GM19397 (cell line): ENCODE data around the gene XCR1.
"Not testable (repeated sequence)": the region's sequence is repeated elsewhere in the genome, so short reads cannot be mapped to it uniquely, and the experiment has no call there.

Source experiments
- ATAC-seq: cut with Tn5 transposase; IDR thresholded peaks from one replicate; pipeline ENCODE4 v1.9.1; 2021; ENCODE audit warnings: mild to moderate bottlenecking, moderate library complexity; ENCODE audit not compliant: unreplicated experiment

XCR1 gene, protein sequence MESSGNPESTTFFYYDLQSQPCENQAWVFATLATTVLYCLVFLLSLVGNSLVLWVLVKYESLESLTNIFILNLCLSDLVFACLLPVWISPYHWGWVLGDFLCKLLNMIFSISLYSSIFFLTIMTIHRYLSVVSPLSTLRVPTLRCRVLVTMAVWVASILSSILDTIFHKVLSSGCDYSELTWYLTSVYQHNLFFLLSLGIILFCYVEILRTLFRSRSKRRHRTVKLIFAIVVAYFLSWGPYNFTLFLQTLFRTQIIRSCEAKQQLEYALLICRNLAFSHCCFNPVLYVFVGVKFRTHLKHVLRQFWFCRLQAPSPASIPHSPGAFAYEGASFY

DNA sequence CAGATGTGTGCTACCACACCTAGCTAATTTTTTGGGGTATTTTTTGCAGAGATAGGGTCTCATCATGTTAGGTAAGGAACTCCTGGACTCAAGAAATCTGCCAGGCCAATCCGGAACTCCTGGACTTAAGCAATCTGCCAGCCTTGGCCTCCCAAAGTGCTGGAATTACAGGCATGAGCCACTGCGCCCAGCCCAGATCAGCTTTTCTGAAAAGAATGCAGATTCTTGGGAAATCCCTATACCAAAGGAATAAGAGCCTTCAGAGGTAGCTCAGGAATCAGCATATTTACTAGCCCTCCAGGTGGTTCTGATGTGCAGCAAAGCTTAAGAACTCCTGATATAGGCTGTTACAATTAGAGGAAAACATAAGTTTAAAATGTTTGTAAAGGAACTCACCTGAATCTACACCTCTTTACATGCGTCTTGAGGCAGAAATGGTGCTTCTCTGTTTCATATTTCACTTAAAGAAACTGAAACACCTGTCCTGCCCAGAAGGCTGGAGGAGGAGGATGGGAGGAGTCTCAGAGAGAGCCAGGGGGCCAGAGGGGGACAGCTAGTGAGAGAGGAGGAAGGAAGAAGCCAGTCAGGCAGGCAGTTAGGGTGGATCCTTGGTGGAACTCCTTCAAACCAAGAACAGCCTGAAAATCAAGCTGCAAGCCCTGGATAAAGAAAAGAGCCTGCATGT, at the start of gene XCR1:
Gene XCR1, minus strand, starts transcription at position 463 of the 685 bp plus-strand sequence. CDS start 5,536 bp downstream, outside the sequence.
- ATAC-seq, result no peak

DNA sequence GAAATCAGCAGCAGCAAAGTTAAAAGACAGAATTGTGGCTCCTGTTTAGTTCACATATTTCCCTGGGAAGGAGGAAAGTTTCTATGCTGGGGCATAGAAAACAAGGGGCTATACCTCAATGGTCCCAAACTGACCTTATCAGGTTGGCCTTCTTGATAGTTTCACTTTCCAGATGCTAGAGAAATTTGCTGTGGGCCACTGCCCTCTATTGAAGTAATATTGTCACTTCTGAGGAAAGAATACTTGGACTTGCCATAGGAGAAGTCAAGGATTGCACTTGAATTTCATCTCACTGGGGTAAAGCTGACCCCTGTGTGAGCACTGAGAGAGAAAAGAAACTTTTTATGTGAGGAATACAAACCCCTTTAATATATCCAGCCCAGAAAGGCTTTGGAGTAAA, 49.3 kb upstream of the XCR1 start:
- no peak for ATAC-seq

DNA sequence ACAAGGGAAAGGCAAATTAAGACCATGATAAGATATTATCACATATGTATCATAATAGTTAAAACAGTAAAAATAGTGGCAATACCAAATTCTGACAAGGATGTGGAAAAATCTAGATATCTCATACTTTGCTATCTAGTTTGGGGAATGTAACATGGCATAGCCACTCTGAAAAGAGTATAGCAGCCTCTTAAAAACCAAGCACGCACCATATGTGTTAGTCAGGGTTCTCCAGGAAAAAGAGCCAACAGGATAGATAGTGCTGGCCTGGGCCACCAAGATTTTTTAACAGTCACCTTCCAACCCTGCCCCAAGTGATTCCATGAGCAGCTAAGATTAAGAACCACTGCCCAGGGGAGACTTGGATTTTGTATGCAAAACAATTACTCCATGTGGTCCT, 48.5 kb upstream of the XCR1 start:
- no peak for ATAC-seq

DNA sequence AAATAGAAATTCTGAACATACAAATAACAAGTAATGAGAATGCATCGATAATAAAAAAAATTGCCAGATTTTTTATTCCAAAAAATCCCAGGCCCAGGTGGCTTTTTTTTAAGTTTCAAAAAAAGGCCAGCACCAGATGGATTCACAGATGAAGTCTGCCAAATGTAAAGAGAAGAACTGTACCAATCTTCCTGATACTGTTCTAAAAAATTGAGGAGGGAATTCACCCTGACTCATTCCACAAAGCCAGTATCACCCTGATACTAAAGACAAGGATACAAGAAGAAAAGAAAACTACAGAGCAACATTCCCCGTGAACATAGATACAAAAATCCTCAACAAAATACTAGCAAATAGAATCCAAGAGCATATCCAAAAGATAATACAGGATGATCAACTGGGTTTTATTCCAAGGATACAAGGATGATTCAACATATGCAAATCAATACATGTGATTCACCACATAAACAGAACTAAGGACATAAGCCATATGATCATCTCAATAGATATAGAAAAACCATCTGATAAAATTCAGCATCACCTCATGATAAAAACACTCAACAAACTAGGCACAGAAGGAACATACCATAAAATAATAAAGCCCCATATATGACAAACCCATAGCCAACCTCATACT, 44.1 kb upstream of the XCR1 start:
- ATAC-seq, result no peak

DNA sequence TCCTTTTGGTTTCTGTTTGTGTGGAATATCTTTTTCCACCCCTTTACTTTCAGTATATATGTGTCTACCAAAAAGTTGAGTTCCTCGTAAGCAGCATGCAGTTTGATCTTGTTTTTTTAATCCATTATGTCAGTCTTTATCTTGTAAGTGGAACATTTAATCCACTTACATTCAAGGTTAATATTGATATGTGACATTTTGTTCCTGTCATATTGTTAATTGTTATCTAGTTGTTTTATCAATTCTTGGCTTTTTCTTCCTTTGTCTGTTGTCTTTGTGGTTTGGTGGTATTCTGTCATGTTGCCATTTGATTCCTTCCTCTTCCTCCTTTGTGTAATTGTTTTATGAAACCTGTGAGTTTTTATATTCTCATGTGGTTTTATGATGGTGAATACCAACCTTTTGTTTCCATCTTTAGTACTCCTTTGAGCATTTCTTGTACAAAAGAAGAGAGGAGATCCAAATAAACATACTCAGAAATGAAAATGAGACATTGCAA, 43.4 kb upstream of the XCR1 start:
- no peak for ATAC-seq

DNA sequence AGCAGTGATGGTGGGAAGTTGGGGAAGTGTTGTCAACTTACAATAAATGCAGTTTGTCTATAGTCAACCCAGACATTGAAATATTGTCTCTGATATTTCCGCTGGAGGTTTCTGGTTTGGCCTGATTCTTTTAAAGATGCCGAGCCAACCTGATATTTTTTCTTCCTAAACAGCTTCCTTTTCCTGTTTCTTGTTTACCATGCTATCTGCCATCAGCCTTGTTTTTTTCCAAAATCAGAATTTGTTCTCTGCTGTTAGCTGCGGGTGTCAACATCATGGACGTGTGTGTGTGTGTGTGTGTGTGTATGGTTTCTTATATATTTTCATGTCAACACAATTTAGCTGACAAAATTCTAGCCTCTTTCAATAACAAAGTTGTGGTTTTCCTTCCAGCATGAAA, 41.2 kb upstream of the XCR1 start:
- no peak for ATAC-seq

DNA sequence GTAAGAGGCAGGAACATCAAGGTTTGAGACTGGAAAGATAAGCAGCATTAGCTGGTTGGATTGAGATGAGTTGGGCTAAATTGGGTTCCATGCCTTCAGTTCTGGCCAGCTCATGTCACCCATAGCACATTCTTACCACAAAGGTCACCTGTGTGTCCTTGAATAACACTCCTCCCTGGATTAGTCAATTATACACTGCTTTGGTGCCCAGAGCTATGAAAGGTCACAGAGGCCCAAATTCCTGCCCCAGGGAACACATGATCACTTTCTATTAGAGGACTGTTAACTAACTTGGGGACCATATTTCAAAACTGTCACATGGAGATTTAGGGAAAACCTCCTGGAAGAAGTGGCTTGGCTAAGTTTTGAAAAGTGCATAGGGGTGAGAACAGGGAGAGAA, 40.1 kb upstream of the XCR1 start:
- no peak for ATAC-seq

DNA sequence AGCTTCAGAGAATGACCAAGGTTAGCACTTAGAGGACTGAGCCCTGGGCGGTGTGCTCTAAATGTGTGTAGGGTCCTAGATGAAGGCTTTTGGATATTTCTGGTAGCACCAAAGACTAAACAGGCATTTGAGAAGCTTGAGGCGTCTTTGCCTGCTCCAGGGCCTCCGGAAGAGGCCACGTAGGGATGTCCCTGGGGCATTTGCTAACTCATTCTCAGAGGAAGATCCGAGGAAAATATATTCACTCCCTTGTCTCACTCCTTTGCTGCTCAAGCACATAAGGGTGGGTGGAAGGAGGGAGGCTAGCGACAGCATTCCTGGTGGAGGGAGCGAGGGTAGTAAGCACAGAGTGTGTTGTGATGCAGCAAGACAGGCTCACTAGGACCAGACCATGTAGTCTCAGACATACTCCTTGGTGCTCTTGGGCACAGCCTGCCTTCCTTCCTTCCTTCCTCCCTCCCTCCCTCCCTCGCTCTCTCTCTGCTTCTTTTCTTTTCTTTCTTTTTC, 38.5 kb upstream of the XCR1 start:
- ATAC-seq, result no peak

DNA sequence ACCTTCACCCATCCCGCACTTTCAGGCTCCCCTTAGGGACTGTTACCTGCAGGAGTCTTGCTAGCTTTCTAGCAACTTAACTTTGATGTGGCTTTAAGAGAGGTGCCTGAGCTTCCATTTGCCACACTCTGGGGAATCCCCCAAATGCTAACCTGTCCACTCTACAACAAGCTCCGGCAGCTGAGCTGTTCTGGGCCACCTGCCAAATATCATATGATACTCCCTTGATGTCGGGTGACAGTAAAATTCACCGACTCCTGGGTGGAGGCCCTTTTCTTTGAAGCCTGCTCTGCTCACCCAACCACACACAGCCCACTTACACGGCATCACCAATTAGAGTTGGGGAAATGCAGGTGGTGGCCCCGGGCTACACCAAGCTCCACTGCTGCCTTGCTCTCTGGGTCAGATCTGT, 38.0 kb upstream of the XCR1 start:
- ATAC-seq, result no peak

DNA sequence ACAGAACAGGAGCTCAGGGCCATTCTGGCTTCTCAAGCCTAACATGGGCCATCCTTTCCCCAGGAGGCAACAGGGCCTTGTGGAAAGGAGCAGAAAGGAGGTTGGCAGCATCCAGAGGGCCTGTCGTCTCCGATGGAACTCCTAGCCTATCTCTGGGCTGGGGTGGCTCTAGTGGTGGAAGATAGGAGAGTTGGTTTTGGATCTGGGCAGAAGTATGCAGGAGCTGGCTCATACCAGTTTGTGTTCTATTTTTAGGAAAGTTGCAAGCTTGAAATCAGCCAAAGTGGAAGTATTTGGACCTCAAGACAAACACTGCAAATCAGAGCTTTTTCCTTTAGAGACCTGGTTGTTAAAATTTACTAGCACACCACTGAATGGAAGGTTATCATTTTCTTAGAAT, 35.4 kb upstream of the XCR1 start:
- ATAC-seq, result no peak

DNA sequence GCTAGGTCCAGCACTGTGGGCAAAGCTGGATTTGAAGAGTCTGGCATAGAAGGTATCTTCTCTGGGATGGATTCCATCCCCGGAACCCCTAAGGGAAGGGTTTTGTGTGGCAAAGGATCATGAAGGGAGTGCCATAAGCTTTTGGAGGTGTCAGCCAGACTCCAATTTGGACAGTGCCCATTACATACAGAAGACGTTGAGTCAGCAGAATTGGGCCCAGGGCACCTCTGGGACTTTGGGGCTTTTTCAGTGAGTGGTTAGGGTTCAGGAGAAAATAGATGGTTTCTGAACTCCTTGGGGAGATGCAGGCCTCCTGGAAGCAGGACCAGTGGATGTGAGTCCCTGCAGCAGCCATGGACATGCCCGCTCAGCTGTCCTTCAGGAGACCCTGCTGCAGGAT, 34.6 kb upstream of the XCR1 start:
- no peak for ATAC-seq

DNA sequence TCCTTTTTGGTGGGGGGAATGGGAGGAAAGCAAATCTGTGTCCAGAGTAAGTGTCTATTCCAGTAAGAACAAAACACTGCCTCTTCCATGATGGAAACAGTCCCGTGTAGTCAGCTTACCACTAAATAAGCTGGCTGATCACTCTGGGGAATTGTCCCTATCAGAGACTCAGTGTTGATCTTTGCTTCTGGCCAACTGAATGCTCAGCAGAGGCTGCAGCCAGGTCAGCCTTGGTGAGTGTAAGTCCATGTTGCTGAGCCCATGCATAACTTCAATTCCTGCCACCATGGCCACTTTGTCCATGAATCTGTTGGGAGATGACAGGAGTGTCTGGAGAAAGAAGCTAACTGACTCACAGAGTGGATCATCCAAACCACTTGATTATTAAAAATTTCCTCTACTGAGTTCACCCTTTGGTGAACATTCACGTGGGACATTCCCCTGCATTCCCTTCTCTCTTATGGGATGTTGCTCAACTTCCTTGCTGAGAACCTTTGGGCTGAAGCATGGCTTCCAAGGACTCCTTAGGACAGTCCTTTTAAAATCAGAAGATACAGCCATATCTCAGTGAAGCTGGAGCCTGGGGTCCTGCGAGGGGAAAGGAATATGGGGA, 33.9 kb upstream of the XCR1 start:
- no peak for ATAC-seq

DNA sequence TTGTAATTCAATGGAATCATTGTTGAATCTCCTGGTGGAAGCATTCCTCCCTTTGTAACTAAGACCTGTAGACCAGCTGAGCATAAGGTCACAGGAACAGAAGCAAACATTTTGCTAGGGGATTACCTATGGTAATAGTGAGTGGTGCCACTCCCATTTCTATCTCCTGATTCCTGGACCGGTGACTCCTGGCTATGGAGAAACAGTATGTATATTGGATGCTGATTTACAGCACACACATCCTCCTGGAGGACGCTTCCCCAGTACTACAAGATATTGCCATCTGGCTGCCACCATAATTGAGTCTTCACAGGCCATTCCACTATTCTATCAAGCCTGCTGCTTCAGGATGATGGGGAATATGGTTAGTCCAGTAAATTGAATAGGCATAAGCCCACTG, 33.3 kb upstream of the XCR1 start:
- no peak for ATAC-seq

DNA sequence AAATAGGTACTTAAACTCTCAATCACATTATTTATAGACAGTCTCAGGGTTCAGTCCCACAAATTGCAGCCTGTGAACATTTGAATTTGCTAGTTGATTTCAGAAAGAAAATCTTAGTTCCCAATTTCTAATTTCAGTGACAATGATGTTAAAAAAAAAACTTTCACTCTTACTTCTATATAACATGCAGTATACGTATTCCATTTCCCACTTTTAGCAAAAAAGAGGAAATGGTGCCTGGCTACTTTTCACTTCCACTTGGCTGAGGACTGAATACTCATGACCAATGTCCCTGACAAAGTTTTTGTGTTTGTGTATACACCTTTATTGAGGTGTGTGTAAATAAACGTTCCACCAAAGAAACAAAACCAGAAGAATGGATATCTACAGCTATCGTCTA, 32.1 kb upstream of the XCR1 start:
- no peak for ATAC-seq

DNA sequence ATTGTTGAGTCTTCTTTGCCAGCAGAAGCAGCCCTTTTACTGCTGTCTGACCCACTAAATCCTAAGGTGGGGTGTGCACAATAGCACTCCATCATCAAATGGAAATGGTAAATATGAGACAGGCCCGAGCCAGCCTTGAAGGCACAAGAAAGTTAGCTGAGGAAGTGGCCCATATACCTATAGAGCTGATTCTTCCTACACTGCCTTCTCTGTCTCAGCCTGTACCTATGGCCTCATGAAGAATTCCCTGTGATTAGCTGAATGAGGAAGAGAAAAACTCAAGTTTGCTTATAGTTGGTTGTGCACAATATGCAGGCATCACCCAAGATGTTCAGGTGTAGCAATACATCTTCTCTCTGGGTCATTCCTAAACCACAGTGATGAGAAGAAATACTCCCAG, 31.7 kb upstream of the XCR1 start:
- no peak for ATAC-seq

DNA sequence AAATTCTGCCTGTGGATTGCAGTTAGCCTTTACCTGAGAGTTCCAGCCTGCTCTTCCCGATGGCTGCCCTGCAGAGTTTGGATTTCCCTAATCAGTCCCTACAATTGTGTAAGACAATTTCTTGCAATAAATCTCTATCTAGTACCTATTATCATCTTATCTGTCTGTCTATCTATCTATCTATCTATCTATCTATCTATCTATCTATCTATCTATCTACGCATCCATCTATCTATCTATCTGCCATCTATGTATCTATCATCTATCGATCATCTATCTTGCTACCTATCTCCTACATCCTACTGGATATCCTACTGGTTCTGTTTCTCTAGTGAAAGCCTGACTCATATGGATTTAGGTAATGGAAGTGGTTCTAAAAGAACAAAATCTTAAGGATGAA, 30.4 kb upstream of the XCR1 start:
- ATAC-seq, result no peak

DNA sequence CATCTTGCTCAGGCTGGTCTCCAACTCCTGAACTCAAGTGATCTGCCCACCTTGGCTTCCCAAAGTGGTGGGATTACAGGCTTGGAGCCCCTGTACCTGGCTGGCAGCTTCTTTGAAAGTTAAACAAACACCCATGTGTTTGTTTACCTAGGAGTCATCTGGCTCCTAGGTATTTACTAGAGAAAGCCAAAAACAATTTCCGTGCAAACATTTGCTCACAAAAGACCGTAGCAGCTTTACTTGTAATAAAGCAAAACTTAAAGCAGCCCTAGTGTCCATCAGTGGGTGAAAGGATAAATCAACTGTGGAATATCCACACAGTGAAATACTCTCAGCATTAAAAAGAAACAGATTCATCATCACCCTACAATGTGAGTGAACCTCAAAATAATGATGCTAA, 29.4 kb upstream of the XCR1 start:
- no peak for ATAC-seq

DNA sequence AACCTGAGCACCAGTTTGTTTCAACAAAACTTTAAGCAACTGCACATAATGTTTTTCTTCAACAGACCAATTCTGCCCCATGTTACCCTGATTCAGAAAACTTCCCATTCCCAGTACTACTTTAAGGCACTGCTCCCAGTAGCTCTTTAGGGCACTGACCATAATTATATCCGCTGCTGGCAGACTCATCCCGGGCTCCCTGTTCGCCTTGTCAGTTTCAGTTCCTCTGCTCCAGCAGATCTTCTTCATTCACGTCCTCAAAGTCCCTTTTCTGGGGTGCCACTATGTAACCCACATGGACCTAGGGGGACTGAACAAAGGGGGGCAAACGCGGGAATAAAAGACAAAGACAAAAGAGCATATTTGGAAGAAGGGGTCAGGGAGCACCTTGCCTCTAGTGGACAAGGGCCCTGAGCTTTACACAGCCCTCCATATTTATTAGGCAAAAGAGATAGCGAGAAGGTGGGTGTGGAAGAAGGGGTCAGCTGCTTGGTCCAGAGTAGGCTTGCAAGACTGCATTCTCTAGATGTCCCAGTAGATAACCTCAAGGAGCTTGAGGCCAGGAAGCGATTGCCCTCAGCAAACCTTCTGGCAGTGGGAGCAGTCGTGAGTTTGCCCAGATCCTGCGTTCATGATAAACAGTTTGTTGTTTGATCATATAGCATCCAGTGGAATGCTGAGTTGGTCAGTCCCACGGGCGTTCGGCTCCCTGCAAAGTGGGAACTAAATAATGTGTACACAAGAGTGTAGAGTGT, 26.7 kb upstream of the XCR1 start:
- ATAC-seq, result not testable (repeated sequence)

DNA sequence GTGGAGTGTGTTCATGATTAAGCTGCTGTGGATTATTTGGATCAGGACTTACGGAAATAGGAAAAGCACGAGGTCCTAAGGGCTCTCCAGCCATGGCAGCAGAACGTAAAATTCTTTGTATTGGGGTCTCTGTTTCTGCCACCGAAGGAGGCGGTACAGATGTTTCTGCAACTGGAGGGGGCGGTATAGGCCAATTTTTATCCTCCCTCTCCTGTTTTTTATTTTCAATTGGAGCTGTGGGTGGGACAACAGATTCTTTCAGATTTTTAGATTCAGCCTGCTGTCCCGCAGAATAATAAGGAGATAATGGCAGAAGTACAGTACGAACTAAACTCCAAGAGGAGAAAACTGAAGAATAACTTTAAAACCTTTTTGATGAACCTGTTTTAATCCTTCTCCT, 26.0 kb upstream of the XCR1 start:
- not testable (repeated sequence) for ATAC-seq

DNA sequence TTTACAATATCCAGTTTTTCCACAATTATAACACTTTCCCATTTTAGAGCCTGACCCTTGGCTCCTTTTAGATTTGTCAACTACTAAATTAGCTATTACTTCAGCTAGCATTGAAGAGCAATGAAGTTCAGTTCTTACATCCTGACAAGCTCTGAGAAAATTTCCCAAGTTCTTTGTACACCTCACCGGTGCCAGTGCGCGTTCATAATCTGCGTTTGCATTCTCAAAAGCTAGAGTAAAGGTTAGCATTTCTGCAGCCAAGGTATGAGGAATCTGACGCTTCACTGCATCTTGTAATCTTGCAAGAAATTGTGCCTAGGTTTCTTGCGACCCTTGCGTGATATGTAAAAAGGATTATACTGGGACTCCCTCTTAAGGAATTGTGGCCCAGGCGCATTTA, 25.2 kb upstream of the XCR1 start:
- ATAC-seq, result no peak

DNA sequence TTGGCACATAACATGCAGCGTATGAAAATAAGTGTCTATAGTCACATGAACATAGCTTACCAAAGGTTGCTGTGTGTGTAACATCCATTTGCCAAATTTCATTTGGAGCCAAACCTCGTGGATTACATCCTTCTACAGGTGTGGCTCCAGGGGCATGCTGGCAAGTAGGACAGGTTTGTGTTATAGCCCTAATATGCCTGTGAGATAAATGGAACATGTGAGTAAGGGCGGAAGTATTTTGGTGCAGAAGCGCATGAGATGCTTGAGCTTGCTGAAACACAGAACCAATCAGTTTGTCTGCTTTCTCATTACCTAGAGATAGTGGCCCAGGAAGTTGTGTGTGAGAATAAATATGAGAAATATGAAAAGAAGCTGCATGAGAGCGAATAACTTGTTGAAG, 21.8 kb upstream of the XCR1 start:
- ATAC-seq, result no peak
